Epithelial cell of umbilical artery (primary cell): ENCODE results near the gene VPS16. TPM values are rescaled to one million over a fixed set of nuclear protein-coding genes. Genes with fewer than 3 reads are reported as not detected.

Source experiments
- total RNA-seq: library from RNA; depleted of rRNA; stranded (reverse); fragments of >200 nt; gene quantifications from 2 replicates; pipeline ENCODE4 v1.2.3, GENCODE V29; 2014

The VPS16 gene
- 46.1 and 53.3 TPM in 2 replicates for total RNA-seq

GRCh38 chr20:2840138-2840966 lies at the start of gene VPS16, which contains the start of gene PCED1A:
VPS16 (plus strand) TSS chr20:2840745; CDS start chr20:2840775, 30 bp downstream.
PCED1A (minus strand) TSS chr20:2840655; CDS start chr20:2839912, 743 bp downstream.

GRCh38 chr20:2800521-2801285 lies 39.8 kb upstream of the VPS16 start, which contains the start of gene CPXM1:
CPXM1 (minus strand) TSS chr20:2800627; CDS start chr20:2800572, 55 bp downstream.

DNA sequence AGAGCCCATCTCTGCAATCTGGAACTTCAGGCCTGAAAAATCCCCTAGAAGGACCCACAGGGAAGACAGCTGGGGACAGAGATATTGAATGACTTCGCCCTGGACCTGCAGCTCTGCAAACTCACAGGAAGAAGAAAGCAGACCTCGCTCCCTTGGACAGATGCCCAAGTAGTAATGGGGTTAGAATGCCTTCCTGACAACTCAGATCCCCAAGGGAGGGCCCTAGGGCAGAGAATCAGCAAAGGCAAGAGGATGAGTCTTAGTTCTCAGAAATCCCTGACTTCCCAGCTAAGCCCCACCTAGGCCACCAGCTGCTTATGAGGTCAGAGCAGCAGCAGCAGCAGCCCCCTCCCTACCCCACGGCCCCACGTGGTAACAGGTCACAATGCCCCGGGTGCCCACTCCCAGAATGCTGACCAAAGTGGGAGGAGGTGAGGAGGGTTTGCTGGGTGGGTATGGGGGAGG lies 25.9 kb upstream of the VPS16 start, which contains the start of gene C20orf141:
C20orf141 (plus strand) TSS at position 401 of the 465 bp plus-strand sequence. CDS start 198 bp downstream, outside the sequence.

GRCh38 chr20:2816030-2816582 lies 24.4 kb upstream of the VPS16 start, which contains the start of gene TMEM239:
TMEM239 (plus strand) TSS chr20:2816364; CDS start chr20:2816555, 191 bp downstream.

GRCh38 chr20:2873010-2873746 lies 32.6 kb downstream of the VPS16 start, which contains the start of gene PTPRA:
PTPRA (plus strand) TSS chr20:2873481; CDS start chr20:2964278, 90,797 bp downstream.

Other genes with a start within 250 kb of the VPS16 start
- gene NOP56, start 188.1 kb upstream of the VPS16 start, total RNA-seq = 234 and 264 TPM in 2 replicates
- 128 and 129 TPM in 2 replicates for gene IDH3B, start 176.5 kb upstream of the VPS16 start, total RNA-seq
- 0.76 and 1.9 TPM in 2 replicates for gene EBF4, start 148.0 kb upstream of the VPS16 start, total RNA-seq
- 0.32 TPM in 1 of 2 replicates, not detected in the other for gene CPXM1, start 40.1 kb upstream of the VPS16 start, total RNA-seq
- not detected in 2 replicates for gene C20orf141, start 25.8 kb upstream of the VPS16 start, total RNA-seq
- gene TMEM239, start 24.4 kb upstream of the VPS16 start, total RNA-seq = not detected in 2 replicates
- 18.5 and 19.6 TPM in 2 replicates for gene PCED1A, start 90 bp upstream of the VPS16 start, total RNA-seq
- gene PTPRA, start 32.7 kb downstream of the VPS16 start, total RNA-seq = 20.8 and 30.1 TPM in 2 replicates
- 0.30 TPM in 1 of 2 replicates, not detected in the other for gene GNRH2, start 202.9 kb downstream of the VPS16 start, total RNA-seq
- 65.5 and 75.4 TPM in 2 replicates for gene MRPS26, start 205.3 kb downstream of the VPS16 start, total RNA-seq
- gene OXT, start 230.9 kb downstream of the VPS16 start, total RNA-seq = not detected in 2 replicates
- gene AVP, start 244.0 kb downstream of the VPS16 start, total RNA-seq = not detected in 2 replicates